Rectal smooth muscle tissue (tissue), 1 donor: ENCODE measurements around the gene RANGAP1.
"Not testable (repeated sequence)": the region's sequence is repeated elsewhere in the genome, so short reads cannot be mapped to it uniquely, and the experiment has no call there.

ENCODE experiments used
- H3K27ac ChIP-seq: one replicate; pipeline ENCODE4 v1.7.0; 2013; ENCODE audit warnings: low read depth, low read length, inconsistent platforms
- H3K27me3 ChIP-seq: one replicate; pipeline ENCODE4 v1.7.0; 2013; ENCODE audit warnings: low read length; ENCODE audit not compliant: control insufficient read depth, insufficient read depth
- H3K36me3 ChIP-seq: one replicate; pipeline ENCODE4 v1.7.0; 2013; ENCODE audit warnings: low read length; ENCODE audit not compliant: control insufficient read depth, insufficient read depth
- H3K4me1 ChIP-seq: one replicate; pipeline ENCODE4 v1.7.0; 2013; ENCODE audit warnings: low read length; ENCODE audit not compliant: control insufficient read depth, insufficient read depth
- H3K4me3 ChIP-seq: one replicate; pipeline ENCODE4 v1.7.0; 2013; ENCODE audit warnings: low read length
- H3K9ac ChIP-seq: one replicate; pipeline ENCODE4 v1.7.0; 2013; ENCODE audit warnings: low read length

RANGAP1 gene

DNA sequence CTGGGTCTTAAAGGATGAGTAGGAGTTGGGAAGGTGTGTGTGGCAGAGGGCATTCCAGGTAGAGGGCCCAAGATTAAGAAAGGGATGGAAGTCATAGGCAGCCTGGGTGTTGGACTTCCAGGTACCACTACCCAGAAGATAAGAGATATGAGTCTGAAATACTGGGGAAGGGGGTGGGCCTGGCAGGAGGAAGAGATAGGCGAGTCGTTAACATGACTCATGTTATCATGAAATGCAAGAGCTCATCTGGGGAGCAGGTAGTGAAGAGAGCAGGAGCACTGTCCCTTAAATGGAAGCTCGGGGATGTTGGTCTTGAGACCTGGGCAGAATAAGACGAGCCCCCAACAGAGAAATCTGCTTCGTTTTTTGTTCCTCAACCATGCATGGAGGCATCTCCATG is 25.5 kb upstream of the RANGAP1 start:
- H3K36me3 ChIP-seq: no peaks in the 10 kb centered on the region
- H3K27me3 ChIP-seq: no peaks in the 10 kb centered on the region
- no peaks in the 10 kb centered on the region for H3K4me1 ChIP-seq
- no peak overlapping the region for H3K4me3 ChIP-seq
- H3K27ac ChIP-seq: no peak overlapping the region
- no peak overlapping the region for H3K9ac ChIP-seq

DNA sequence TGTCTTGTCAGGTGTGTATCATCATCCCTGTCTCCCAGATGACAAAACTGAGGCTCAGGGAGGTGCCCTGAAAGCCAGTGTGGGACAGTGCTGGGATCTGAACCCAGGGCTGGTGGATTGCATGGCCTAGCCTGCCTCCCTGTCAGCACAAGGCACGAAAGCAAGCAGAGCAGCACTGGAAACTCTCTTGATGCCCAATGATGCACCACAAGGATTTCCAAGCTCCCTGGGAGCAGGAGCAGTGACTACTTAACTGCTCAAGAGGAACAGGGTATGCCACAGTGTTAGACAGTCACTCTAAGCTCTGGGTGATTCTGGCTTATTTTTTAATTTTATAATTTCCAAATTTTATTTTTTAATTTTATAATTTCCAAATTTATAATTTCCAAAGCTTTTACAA is 24.3 kb upstream of the RANGAP1 start:
- Histone ChIP-seq H3K36me3 (no peaks in the 10 kb centered on the region), H3K27me3 (no peaks in the 10 kb centered on the region), H3K27ac (no peak overlapping the region), H3K4me1 (no peaks in the 10 kb centered on the region), H3K9ac (no peak overlapping the region), H3K4me3 (no peak overlapping the region)

GRCh38 chr22:41308544-41308947 is 22.6 kb upstream of the RANGAP1 start:
- no peak overlapping the region for H3K9ac ChIP-seq
- H3K27me3 ChIP-seq: no peaks in the 10 kb centered on the region

GRCh38 chr22:41308054-41308453 is 22.1 kb upstream of the RANGAP1 start:
- no peaks in the 10 kb centered on the region for H3K36me3 ChIP-seq
- peak overlapping the region; percentile 12 for H3K27ac ChIP-seq
- H3K9ac ChIP-seq: no peak overlapping the region
- H3K4me1 ChIP-seq: peaks cover under 1% of the 10 kb centered on the region
- H3K4me3 ChIP-seq: no peak overlapping the region
- H3K27me3 ChIP-seq: no peaks in the 10 kb centered on the region

More at GRCh38 chr22:41308544-41308947, 22.6 kb upstream of the RANGAP1 start:
- Histone ChIP-seq H3K4me1 (no peaks in the 10 kb centered on the region), H3K27ac (no peak overlapping the region), H3K36me3 (no peaks in the 10 kb centered on the region), H3K4me3 (no peak overlapping the region)

DNA sequence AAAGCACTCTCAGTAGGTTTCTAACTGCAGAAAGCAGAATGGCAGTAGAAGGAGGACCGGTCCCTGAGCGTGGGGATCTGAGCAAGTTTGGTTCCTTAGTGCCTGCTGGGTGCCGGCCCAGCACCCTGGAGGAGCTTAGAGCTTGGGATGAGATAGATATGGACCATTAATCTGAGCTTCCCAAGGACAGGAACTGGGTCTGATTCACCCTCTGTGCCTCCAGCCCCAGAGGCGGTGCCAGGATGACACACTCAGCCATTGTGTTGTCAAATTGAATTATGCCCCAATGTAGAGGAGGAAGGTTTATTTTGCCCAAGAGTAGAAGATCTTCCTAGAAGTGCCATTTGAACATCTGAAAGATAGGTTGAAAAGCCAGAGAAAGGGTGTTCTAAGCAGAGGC is 19.7 kb upstream of the RANGAP1 start:
- no peak overlapping the region for H3K27ac ChIP-seq
- H3K4me3 ChIP-seq: no peak overlapping the region

DNA sequence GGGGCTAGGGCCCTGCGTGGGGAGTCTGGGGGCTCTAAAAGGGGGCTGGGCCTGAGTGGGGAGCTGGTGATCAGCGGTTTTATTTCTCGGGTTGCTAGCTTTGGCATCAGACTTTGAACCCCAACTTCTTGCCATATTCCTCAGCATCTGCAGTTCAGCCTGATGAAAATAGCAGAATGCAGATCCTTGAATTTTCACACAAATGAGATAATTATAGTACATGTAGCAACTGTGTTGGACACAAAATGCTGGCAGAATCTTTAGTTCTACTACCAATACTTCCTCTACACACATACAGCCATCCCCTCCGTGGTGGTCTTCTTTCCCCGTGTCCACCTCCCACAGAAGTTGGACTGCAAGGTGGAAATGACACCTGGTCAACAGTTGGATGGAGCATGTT is 16.8 kb upstream of the RANGAP1 start:
- peaks cover 5% of the 10 kb centered on the region for H3K4me1 ChIP-seq

More for the DNA sequence above, 19.7 kb upstream of the RANGAP1 start:
- Histone ChIP-seq H3K4me1 (peaks cover 5% of the 10 kb centered on the region), H3K36me3 (no peaks in the 10 kb centered on the region), H3K27me3 (no peaks in the 10 kb centered on the region), H3K9ac (no peak overlapping the region)

DNA sequence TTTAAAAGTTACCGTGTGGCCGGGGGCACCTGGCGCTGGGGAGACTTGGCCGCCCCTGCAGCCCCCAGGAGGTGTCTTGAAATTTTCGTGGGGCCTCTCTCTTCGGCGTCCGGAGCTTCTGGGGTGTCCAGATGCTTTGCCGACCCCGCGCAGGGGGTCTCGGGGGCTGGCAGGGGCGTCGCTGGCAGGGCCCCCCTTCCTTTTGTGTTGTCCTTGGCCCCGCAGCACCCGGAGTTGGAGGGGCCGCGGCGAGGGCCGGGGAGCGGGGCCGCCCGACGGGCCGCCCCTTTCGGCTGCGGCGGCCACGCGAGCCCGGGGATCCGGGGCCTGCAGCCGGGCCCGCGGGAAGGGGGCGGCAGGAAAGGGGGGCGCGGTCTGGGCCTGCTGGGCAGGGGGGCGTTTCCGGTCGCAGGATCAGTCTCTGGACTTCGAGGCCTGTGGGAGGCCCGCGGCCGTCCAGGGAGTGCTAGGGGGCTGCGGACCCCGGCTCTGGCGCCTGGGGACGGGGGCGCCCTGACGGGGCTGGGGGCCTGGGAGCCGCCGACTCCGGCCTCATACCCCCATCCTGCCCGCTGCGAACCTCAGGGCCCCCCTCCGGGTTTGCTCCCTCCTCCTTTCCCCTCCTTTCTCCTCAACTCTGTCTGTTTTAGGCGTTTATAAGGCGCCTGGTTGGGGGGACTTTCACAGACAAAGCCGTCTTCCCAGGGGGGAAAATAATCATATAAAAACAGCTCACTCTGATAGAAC is 16.2 kb upstream of the RANGAP1 start:
- peak overlapping the region; percentile 62 for H3K9ac ChIP-seq
- H3K4me1 ChIP-seq: peaks cover 5% of the 10 kb centered on the region
- peak overlapping the region; percentile 73 for H3K4me3 ChIP-seq
- H3K27ac ChIP-seq: peak overlapping the region; percentile 66
- no peaks in the 10 kb centered on the region for H3K36me3 ChIP-seq
- no peaks in the 10 kb centered on the region for H3K27me3 ChIP-seq

More for the DNA sequence above, 16.8 kb upstream of the RANGAP1 start:
- Histone ChIP-seq H3K9ac (peak overlapping the region; percentile 62), H3K4me3 (peak overlapping the region; percentile 73), H3K36me3 (no peaks in the 10 kb centered on the region), H3K27me3 (no peaks in the 10 kb centered on the region), H3K27ac (peak overlapping the region; percentile 66)

DNA sequence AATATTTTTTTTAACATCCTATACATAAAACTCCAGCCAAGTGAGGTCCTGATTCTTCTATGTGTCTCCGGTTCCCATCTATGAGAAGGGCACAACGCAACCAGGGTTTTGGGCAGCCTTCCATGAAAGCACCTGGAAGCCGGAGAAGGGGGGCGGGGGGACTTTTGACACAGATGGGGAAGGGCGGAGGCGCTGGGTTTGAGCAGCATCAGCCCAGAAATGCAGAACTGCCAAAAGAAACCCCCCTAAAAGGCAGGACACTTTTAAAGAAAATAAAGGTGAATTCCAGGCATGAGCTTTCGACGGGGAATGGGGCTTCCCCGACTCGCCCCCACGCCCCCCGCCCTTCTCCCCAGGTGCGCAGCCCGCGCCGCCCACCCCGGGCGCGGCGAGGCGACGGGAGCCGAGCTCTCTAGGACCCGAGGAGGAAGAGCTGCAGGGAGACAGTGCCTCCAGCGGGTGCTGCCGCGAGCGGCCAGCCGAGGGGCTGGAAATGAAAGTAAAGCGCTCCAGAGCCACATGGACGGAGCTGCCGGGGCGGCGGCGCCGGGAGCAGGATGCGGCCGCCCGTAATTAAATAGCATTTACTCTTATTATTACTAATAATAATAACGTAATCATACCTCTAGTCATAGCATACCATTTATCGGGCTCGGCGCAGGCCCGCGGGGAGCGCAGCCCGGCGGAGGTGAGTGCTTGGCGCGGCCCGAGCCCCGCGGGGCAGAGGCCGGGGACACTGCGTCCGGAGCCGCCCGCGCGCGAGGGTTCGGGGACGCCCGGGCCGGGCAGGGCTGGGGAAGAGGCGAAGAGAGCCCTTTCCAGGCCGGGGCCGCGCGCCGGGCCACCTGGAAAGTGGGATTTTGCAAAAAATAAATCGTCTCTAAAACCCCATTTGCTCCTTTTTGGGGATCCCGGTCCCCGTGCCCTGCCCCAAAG is 15.4 kb upstream of the RANGAP1 start, which contains the start of gene ZC3H7B:
Gene ZC3H7B (plus strand): TSS at position 441 of the 936 bp plus-strand sequence. CDS start 19,136 bp downstream, outside the sequence.
- Histone ChIP-seq H3K4me1 (peaks cover 5% of the 10 kb centered on the region), H3K27me3 (no peaks in the 10 kb centered on the region), H3K27ac (peak within 1 kb of the TSS; percentile 66), H3K9ac (peak within 1 kb of the TSS; percentile 62), H3K36me3 (no peaks in the 10 kb centered on the region), H3K4me3 (peak within 1 kb of the TSS; percentile 73)

- Histone ChIP-seq H3K9ac (no peak overlapping the region), H3K27ac (no peak overlapping the region), H3K4me1 (peaks cover 5% of the 10 kb centered on the region), H3K36me3 (no peaks in the 10 kb centered on the region), H3K27me3 (no peaks in the 10 kb centered on the region), H3K4me3 (peak overlapping the region; percentile 48)
These were observed 14.7 kb upstream of the RANGAP1 start for GRCh38 chr22:41300661-41301060.

GRCh38 chr22:41296826-41297667 is 11.1 kb upstream of the RANGAP1 start:
- Histone ChIP-seq H3K4me1 (no peaks in the 10 kb centered on the region), H3K27ac (no peak overlapping the region), H3K9ac (no peak overlapping the region), H3K27me3 (no peaks in the 10 kb centered on the region), H3K36me3 (no peaks in the 10 kb centered on the region), H3K4me3 (no peak overlapping the region)

- H3K27ac ChIP-seq, H3K27me3 ChIP-seq, H3K9ac ChIP-seq, H3K4me1 ChIP-seq, H3K4me3 ChIP-seq, H3K36me3 ChIP-seq: not testable (repeated sequence)
These were observed 8.8 kb upstream of the RANGAP1 start for GRCh38 chr22:41294816-41295215.
